Fibroblast of the aortic adventitia (primary cell): ENCODE data around the gene DDR1. TPM values are rescaled to one million over a fixed set of nuclear protein-coding genes. Genes with fewer than 3 reads are reported as not detected.
"Not testable (repeated sequence)": the region's sequence is repeated elsewhere in the genome, so short reads cannot be mapped to it uniquely, and the experiment has no call there.

Source experiments
- DNase-seq: peaks from one replicate; pipeline ENCODE4 v3.0.0-alpha.2; 2010; ENCODE audit warnings: low read depth
- H3K4me3 ChIP-seq: 2 replicates; pipeline ENCODE4 v1.5.1; 2011; ENCODE audit warnings: low read depth, mild to moderate bottlenecking, control low read depth, low read length, moderate library complexity
- total RNA-seq: library from RNA; depleted of rRNA; stranded (reverse); fragments of >200 nt; gene quantifications from 2 replicates; pipeline ENCODE4 v1.2.3, GENCODE V29; 2012; ENCODE audit warnings: low replicate concordance
- TF ChIP-seq, protein P1 (sequence below): IDR thresholded peaks from 2 replicates; pipeline ENCODE4 v1.5.1; 2011; ENCODE audit warnings: mild to moderate bottlenecking, low read length, control low read depth, inconsistent platforms; ENCODE audit not compliant: insufficient read depth

DDR1 gene
- total RNA-seq, 1 donor = 7.7 TPM

DNA sequence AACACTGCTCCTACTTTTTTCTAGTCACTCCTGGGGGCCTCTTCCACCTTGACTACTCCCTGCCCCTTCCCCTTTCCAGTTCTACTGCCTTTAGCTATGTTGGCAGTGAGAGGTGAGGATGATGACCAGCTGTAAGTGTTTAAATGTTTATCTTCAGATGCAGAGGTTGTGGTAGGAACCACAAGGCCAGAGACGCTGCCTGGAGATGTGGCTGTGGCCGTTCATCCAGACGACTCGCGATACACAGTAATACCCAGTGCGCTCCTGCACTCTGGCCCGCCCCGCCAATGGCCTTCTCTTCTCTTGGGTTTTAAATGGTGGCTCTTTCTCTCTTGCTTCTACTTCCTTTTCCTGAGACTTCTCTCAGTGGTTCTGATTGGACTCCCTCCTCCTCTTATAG lies 34.4 kb downstream of the DDR1 start:
- no peak for DNase-seq
- TF ChIP-seq, protein P1, sequence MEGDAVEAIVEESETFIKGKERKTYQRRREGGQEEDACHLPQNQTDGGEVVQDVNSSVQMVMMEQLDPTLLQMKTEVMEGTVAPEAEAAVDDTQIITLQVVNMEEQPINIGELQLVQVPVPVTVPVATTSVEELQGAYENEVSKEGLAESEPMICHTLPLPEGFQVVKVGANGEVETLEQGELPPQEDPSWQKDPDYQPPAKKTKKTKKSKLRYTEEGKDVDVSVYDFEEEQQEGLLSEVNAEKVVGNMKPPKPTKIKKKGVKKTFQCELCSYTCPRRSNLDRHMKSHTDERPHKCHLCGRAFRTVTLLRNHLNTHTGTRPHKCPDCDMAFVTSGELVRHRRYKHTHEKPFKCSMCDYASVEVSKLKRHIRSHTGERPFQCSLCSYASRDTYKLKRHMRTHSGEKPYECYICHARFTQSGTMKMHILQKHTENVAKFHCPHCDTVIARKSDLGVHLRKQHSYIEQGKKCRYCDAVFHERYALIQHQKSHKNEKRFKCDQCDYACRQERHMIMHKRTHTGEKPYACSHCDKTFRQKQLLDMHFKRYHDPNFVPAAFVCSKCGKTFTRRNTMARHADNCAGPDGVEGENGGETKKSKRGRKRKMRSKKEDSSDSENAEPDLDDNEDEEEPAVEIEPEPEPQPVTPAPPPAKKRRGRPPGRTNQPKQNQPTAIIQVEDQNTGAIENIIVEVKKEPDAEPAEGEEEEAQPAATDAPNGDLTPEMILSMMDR = no peak
- no peak overlapping the region for H3K4me3 ChIP-seq

DNA sequence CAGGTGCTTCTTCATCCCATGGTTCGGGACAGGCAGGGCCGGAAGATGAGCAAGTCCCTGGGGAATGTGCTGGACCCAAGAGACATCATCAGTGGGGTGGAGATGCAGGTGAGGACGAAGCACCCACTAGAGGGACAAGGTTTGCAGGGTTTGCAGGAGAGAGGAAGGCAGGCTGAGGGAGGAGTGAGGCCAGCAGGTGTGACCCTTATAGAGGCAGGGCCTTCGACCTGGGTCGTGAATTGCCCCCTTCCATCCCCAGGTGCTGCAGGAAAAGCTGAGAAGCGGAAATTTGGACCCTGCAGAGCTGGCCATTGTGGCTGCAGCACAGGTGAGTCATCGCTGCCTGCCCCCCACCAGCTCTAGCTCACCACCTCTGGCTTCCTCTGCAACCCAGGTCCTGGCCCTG lies 38.1 kb downstream of the DDR1 start:
- DNase-seq = no peak
- TF ChIP-seq, protein P1 = no peak
- H3K4me3 ChIP-seq = no peak overlapping the region

DNA sequence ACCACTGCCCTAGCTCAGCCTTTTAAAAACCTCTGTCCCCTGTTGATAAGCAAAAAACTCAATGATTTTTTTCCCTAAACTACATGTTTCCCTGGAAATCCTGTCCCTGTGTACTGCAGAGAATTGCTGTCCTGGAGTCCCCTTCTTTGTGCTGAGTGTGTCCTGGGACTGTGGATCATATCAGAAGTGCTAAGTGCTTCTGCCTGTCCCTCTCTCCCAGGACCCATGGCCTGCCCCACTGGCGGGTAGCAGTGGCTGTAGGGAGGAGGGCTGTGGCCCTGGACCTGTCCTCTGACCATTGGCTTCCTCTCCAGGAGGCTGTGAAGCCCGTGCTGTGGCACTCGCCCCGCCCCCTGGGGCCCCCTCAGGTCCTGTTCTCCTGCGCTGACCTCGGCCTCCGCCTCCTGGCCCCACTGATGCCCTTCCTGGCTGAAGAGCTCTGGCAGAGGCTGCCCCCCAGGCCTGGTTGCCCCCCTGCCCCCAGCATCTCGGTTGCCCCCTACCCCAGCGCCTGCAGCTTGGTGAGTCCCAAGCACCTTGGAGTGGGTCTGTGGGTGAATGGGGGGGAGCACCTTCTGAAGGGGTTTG lies 39.8 kb downstream of the DDR1 start:
- DNase-seq, H3K4me3 ChIP-seq: not testable (repeated sequence)

DNA sequence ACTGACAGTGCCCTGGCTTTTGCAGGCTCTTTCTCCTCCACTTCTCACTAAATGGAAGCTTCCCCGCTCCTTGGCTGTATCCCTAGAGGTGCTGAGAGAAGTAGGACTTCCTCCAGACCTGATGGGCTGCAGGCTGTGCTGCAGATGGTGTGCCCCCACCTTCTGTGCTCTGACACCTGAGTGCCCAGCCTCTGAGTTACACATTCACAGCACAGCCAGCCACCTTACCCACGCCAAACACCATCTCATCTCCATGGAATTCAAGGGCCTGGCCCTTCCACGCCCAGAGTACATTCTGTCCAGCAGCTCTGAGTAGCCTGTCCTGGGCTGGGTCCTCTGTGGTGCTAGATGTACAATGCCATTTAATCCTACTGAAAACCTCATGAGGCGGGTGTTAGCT lies 42.3 kb downstream of the DDR1 start:
- TF ChIP-seq, protein P1 = no peak
- no peak for DNase-seq

DNA sequence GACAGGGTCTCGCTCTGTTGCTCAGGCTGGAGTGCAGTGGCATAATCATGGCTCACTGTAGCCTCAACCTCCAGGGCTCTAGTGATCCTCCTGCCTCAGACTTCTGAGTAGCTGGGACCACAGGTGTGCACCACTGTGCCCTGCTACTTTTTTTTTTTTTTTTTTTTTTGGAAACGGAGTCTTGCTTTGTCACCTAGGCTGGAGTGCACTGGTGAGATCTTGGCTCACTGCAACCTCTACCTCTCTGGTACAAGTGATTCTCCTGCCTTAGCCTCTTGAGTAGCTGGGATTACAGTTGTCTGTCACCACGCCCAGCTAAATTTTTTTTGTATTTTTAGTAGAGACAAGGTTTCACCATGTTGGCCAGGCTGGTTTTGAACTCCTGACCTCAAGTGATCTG lies 42.8 kb downstream of the DDR1 start:
- DNase-seq = not testable (repeated sequence)

More for the DNA sequence above, 42.3 kb downstream of the DDR1 start:
- no peak overlapping the region for H3K4me3 ChIP-seq

DNA sequence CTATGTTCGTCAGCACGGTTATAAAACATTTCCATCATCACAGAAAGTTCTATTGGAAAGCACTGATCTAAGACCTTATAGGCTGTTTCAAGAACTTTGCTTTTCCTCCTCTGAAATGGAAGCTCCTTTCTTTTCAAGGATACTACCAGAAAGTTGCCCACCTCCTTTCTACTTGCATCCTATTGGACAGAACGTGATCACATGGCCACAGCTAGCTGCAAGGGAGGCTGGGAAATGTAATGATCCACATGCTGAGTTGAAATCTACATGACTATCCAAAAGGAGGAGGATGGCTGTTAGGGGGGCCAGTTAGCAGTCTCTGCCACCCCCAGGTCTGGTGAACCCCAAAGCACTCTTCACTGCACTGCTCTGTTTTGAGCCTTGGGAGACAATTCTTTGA lies 44.4 kb downstream of the DDR1 start:
- TF ChIP-seq, protein P1 = no peak
- no peak overlapping the region for H3K4me3 ChIP-seq
- DNase-seq = no peak

More for the DNA sequence above, 42.8 kb downstream of the DDR1 start:
- not testable (repeated sequence) for H3K4me3 ChIP-seq

DNA sequence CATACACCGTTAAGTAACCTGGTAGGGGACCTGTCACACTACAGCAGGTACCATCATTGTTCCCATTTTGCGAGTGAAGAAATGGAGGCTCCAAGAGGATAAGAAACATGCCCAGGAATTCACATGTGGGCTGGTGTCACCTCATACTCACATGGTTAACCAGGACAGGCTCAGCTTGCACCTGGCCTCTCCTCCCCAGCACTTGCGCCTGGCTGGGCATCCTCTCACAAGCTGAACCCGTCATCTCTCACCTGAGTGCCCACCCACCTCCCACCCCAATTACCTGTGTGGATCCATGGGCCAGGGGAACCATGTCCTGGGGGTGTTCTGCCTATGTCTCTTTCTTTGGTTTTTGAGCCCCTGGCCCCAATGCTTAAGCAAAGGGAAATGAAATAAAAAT lies 46.2 kb downstream of the DDR1 start:
- TF ChIP-seq, protein P1 = no peak
- H3K4me3 ChIP-seq = no peak overlapping the region

DNA sequence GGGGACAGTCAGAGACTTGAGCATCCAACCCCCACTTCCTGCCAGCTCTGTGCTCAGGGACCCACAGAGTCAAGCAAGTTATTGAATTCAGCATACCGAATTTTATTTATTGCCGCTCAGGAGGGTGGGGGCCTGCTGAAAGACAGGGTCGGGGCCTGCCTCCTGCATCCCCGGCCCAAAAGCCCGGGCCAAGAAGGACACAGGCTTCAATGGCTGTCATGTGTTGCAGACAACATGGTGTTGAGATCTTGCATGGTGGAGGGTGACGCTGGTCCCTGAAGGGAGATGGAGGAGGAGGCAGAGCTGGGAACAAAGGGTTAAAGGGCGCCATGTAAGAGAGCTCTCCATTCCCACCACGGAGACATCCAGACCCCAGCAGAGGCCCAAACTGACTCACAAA lies 47.0 kb downstream of the DDR1 start:
- H3K4me3 ChIP-seq = no peak overlapping the region
- TF ChIP-seq, protein P1 = no peak
- DNase-seq = no peak

More for the DNA sequence above, 46.2 kb downstream of the DDR1 start:
- no peak for DNase-seq
